ENCODE results near the gene SEMA5A.

SEMA5A gene

GRCh38 chr5:9251379-9251980 lies 294.4 kb downstream of the SEMA5A start:
- DNase-seq, result no peak

DNA sequence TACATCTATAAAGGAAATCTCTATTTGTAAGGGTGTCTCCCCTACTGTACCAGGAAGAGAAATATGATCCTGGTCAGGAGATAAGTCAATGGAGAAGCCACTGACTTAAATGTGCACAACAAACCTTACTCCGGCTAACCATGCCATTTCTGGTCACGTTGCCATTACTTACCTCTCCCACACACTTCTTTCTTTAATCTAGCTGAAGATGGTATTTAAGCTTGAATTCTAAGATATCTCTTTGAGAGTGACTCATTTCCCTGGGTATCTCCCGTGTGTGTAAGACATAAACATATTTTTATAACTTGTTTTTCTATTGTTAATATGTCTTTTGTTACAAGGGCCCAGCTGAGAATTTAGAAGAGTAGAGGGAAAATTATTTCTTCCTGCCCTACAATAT lies 296.6 kb downstream of the SEMA5A start:
- no peak for DNase-seq

GRCh38 chr5:9245071-9245470 lies 300.8 kb downstream of the SEMA5A start:
- no peak for DNase-seq

DNA sequence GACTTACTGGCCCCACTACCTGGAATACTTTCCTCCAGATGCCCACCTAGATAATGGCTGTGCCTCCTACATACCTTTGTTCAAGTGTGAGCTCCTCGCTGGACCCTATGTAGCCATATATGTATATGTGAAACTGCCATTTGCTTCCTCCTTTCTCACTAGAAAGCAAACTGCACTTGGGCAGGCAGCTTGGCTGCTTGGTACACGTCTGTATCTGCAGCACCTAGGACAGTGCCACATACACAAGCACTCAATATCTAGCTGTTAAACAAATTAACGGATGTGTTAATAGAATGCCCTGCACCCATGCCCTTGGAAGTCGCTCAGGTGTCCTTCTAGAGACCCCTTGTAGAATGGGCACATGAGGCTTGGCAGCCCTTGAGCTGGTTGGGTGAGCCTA lies 301.5 kb downstream of the SEMA5A start:
- no peak for DNase-seq

GRCh38 chr5:9241479-9242305 lies 304.2 kb downstream of the SEMA5A start:
- no peak for DNase-seq

DNA sequence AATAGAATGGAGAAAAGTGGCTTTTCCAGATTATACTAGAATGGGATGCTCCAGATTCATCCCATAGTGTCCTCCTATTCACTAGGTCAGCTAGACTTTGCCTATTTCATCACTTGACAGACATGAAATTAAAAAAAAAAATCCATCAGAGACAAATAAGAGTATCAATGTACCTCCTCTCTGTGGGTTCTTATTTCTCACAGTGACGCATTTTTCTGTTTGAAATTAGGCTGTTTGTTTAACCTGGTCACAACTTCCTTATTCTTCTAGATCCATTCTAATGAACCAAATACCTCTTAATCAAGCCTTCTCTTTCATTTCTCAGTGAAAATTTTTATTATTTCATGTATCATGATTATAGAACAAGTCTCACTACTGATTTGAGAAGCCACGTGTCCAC lies 305.4 kb downstream of the SEMA5A start:
- DNase-seq, result no peak

- no peak for DNase-seq
These were observed 306.2 kb downstream of the SEMA5A start for GRCh38 chr5:9239626-9240025.

DNA sequence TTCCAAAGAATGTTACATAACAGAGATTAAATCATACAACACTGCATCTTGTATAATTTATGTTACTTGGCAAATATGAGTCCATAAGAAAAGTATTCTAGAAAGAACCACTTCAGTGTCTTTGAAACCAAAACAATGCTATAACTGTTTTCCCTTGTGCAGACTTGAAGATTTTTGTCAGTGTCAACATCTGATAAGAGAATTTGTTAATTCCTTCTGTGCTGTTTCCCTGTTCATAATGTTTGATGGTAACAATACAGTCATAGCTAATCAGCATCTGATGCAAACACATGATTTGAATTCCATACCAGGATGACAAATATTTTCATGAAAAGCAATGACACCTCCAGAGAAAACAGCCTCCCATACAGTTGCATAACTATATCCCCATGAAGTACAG lies 306.8 kb downstream of the SEMA5A start:
- DNase-seq, result no peak

- DNase-seq, result no peak
These were observed 312.2 kb downstream of the SEMA5A start for GRCh38 chr5:9233712-9234111.

DNA sequence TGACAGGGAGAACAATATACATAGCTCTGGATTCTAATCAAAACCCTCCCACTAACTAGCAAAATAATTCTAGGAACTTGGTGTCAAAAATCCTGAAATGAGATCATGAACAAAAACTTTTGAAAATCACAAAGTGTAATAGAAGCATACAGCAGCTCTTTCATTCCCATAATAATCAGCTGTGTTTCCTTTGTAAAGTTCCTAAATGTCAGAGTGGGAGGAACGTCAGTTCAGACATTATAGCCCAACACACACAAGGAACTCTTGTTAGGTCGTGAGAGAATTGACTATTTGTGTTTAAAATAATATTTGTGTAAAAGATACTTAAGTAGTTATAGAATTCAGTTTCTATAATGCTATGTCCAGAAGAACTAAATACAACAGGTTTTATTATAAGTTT lies 312.8 kb downstream of the SEMA5A start:
- no peak for DNase-seq

DNA sequence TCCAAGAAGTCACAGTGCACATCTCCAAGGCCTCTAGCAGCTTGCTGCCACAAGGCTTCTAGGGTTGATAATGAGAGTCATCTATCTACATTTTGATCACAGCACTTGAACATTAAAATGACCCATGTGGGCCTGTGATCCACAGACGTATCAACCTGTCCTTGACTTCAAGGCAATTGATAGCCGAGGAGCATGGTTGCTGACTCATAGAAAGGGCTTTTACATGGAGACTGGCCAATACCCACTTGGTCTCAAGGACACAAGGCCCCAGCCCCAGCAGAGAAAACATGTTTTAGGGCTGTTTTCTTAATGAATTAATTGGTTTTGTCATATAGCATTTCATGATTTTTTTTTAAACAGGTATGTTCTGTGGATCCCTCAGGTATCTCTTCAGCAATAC lies 314.0 kb downstream of the SEMA5A start:
- DNase-seq, result no peak

- no peak for DNase-seq
These were observed 315.5 kb downstream of the SEMA5A start for GRCh38 chr5:9230355-9230754.

DNA sequence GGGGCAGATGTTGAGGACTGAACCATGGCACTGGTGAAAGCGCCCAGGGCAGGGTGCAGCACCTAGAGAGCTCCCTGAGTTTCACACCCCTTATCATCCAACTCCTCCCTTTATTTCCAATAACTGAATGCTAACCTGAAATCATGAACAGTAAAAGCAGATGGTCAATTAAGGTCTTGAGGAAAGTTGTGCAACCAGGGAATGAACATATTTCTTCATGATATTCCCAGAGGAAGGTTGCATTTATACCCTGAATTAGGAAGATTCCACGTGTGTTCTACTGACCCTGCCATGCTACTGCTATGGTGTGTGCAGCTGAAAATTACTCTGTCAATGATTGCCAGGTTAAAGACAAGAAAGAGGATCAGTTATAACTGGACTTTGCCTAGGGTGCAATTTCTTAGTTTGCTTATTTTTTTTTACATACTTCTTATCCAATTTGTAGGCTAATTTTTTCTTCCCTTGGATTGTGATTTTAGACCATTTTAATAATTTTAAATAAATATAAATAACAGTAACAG lies 319.8 kb downstream of the SEMA5A start:
- DNase-seq, result no peak

GRCh38 chr5:9222054-9222976 lies 323.6 kb downstream of the SEMA5A start:
- DNase-seq, result no peak

DNA sequence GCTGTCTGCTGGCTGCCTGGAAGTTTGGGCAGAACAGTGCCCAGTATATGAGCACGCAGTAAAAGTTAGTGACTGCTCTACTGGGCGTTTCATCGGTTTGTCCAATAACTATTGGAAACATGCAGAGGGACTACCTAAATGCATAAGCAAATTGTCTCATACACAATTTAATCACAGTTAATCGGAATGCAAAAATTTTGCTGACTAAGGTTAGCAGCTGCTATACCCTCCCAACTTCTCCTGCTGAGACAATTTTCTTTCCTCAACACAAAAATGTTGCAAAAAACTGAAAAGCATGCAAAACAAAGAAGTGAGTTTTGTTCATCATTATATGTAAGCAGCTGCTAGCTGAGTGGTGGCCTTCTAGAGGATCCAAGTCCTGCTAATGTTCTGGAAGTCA lies 327.5 kb downstream of the SEMA5A start:
- DNase-seq, result no peak

- DNase-seq, result no peak
These were observed 333.3 kb downstream of the SEMA5A start for GRCh38 chr5:9212605-9213004.

DNA sequence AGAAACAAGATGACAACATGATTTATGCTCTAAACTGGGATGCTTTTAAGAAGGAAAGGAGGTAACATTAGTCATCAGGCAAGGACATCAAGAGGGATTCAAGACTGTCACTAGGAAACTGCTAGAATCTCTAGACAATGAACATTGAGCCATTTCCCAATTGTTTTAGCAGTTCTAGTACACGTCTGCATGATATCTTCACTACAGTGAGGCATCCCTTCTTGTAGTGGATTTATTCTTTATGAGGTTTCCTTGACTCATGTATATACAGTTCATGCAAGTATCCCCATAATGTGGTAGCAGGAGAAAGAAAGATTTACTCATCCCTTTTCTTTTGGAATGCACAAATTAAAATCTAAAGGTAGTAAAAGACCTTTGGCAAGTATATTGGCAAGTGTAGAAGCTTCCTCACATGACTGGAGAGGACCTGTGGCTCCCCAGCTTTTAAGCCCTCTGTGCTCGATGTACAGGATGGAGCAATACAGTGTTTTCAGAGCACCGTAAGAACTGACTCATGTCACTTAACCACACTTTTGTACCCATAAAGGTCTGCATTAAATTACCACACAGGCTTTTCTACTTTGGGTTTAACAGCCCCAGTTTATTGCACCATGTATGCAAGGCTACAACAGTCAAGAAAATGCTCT lies 335.9 kb downstream of the SEMA5A start:
- DNase-seq, result no peak

DNA sequence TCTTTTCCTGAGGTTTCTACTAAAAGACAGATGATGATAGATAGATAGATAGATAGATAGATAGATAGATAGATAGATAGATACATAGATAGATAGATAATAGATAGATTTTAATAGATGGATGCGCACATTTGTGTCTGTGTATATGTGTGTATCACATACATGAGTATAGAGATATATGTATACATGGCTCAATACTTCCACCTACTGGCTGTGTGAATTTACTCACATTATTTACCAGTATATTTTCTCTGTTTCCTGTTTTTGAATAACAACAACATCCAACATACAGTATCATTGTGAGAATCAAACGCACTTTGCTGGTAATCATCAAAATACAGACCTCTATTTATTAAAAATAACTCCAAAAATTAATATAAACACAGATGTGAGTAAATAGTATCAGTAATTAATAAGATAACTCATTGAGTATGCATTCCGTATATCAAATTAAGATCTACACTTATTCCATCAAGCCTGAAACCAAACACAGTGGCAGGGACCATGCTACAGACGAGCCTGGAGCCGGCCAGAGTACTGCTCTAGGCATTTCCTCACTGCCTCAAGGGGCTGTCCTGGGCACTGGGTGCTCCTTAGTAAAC lies 338.0 kb downstream of the SEMA5A start:
- DNase-seq, result no peak

- DNase-seq, result no peak
These were observed 343.2 kb downstream of the SEMA5A start for GRCh38 chr5:9202636-9203035.

DNA sequence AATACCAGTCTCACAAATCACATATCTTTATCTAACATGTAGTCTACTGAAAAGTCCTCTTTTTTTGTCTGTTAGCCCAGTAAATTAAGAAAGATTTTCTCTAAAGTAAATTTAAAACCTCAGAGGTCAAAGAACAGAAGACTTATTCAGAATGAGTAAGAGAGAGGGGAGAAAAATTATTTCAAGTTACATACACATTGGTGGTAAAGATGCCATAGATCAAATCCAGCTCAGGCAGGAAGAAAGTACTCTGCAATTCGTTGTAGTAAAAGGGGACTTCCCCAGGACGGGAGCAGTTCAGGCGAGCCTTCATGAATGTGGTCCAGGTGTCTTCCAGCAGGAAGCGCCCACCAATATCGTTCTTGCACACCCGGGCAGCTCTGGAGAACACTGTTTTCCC lies 344.1 kb downstream of the SEMA5A start:
- no peak for DNase-seq

DNA sequence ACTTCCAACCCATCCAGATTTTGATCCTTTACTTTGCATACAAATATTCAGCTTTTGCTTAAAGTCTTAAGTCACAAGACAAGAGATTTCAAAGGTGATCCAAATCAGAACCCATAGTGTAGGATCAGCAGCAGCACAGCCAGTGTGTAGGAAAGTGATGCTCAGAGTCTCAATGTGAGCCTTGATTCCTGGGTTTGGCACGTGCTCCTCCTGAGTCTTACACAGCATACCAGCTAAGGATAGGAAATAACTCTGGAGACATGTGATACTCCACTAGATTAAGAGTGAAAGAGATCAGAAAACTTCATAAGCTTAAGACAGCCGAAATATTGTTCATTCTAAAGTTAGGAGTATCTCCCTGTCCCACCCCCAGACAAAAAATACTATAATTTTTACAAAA lies 344.9 kb downstream of the SEMA5A start:
- no peak for DNase-seq

GRCh38 chr5:9198394-9198793 lies 347.5 kb downstream of the SEMA5A start:
- DNase-seq, result no peak

Data from effector CD8-positive, alpha-beta T cell (primary cell).